ENCODE measurements around the gene SLC51B.

DNA sequence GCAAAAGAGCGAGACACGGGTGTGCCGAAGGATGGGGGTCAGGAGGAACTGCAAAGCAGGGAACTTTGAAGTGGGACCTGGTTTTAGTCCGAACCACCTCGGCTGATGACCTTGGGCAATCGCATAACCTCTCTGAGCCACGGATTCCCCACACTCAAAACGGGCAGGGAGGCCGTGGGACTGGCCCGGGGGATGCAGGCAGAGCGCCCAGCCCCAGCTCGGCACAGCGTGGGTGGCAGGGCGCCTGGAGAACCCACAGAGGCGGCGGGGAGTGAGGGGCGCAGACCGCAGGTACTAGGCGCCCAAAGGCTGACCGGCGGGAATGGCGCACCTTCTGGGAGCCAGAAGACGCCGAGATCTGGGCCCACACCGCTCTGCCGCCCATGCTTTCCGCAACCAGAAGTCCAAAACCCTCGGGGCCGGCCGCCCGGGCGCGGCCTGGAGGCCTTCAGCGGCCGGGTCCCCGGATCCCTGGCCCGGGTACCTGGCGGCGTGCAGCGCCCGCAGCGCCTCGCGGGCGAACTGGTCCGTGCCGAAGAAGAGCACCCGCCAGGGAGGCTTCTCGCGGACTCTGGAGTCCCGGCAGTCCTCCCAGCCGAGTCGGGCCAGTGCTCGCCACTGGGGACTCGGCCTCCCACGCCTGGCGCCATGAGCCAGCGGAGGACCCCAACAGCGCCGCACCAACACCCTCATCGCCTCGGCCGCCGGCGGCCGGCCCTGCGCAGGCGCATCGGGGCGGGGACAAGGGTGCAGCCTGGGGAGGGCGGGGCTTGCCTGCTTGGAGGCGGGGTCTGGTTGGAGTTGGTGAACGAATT is 16.1 kb upstream of the SLC51B start, which contains the start of gene MTFMT:
- peak; percentile 86 for TF ChIP-seq POLR2A (IDR thresholded peaks at IDR 0.05; ENCODE audit: low read depth, low read length)
- peak; percentile 79 for TF ChIP-seq POLR2AphosphoS5 (IDR thresholded peaks at IDR 0.05; ENCODE audit: low read depth, low read length)
